ENCODE results near the gene NTN1.

GRCh38 chr17:9170853-9171252, 149.5 kb downstream of the NTN1 start:
- TF ChIP-seq CTCF (conservative IDR thresholded peaks at IDR 0.05; ENCODE audit: low read depth, low read length) (no peak), POLR2A (IDR thresholded peaks at IDR 0.05; ENCODE audit: low read depth, low read length) (no peak), FOS (IDR thresholded peaks at IDR 0.05; ENCODE audit: low read depth, low read length) (no peak), SMC3 (IDR thresholded peaks at IDR 0.05; ENCODE audit: low read depth, low read length) (no peak), USF2 (IDR thresholded peaks at IDR 0.05; ENCODE audit: low read depth, low read length) (no peak), BHLHE40 (IDR thresholded peaks at IDR 0.05; ENCODE audit: low read depth, low read length) (no peak), MAZ (IDR thresholded peaks at IDR 0.05; ENCODE audit: borderline replicate concordance, low read depth, low read length) (no peak), NFE2L2 (IDR thresholded peaks at IDR 0.05; ENCODE audit: low read depth, low read length) (no peak), CEBPB (IDR thresholded peaks at IDR 0.05; ENCODE audit: low read depth, low read length) (no peak), CHD1 (IDR thresholded peaks at IDR 0.05; ENCODE audit: low read depth, low read length) (no peak)
